ENCODE results near the gene ARHGEF2. TPM values are rescaled to one million over a fixed set of nuclear protein-coding genes. Genes with fewer than 3 reads are reported as not detected.

The ARHGEF2 gene
- total and polyA plus RNA-seq, 2 of the 13 experiments (the other 11 are each of a cell fraction or from before 2014, with no cell fraction given) = 16.1 to 32.1 TPM

DNA sequence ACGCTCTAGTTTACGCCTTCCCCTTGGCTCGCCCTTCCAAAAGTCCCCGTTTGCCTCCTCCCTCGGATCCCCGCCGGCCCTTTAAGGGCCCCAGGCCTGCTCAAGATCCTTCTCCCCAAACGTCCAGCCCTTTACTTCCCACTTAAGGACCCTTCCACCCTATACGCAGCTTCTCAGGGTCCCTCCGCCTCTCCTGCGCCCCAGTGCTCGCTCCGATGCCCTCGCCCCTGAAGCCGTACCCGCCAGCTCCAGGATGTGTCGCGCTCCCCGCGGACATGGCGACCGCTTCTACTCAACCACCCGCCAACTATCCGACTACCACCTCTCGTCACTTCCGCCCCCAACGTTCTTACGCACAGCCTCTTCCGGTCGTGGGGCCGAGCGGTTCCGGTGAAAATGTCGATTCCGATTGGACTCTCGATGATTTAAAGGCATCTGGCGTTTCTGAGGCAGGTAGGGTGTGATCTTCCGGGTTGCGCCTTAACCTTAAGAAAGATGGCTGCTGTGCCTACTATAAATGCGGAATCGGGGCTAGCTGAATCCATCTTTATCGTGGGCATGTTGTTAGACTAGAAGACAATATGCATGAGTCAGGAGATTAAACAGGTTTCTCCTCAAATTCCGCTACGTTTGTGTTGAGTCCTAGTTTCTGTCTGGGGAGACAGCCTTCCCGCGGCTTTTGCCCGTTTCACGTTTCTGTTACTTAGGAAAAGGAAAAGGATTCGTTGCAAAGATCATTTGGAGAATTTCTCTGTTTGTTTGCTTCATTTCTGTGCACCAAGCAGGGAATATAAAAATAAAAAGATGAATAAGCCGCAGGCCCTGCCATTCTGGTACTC is 44.0 kb downstream of the ARHGEF2 start, which contains the start of gene KHDC4 (continued):
- TF ChIP-seq, protein P1, sequence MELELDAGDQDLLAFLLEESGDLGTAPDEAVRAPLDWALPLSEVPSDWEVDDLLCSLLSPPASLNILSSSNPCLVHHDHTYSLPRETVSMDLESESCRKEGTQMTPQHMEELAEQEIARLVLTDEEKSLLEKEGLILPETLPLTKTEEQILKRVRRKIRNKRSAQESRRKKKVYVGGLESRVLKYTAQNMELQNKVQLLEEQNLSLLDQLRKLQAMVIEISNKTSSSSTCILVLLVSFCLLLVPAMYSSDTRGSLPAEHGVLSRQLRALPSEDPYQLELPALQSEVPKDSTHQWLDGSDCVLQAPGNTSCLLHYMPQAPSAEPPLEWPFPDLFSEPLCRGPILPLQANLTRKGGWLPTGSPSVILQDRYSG (CRISPR knock-in tag; IDR thresholded peaks at IDR 0.05) = 0 out of 2 replicates have a peak, but pooled peaks have one; percentile 41
- TF ChIP-seq, protein P2, sequence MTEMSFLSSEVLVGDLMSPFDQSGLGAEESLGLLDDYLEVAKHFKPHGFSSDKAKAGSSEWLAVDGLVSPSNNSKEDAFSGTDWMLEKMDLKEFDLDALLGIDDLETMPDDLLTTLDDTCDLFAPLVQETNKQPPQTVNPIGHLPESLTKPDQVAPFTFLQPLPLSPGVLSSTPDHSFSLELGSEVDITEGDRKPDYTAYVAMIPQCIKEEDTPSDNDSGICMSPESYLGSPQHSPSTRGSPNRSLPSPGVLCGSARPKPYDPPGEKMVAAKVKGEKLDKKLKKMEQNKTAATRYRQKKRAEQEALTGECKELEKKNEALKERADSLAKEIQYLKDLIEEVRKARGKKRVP (CRISPR knock-in tag; IDR thresholded peaks at IDR 0.05) = peak in 1 of 2 experiments; percentile 76; a peak in 2 of 4 replicates
- peak; percentile 38; the same call in 1 of the 2 replicates for TF ChIP-seq TBX2 (CRISPR knock-in tag; IDR thresholded peaks at IDR 0.05; ENCODE audit: borderline replicate concordance)
- no peak for TF ChIP-seq ZUFSP (CRISPR knock-in tag; IDR thresholded peaks at IDR 0.05; ENCODE audit: borderline replicate concordance)
- TF ChIP-seq ZNF546 (CRISPR knock-in tag; conservative IDR thresholded peaks at IDR 0.05) = peak; percentile 89
- TF ChIP-seq ZNF766 (CRISPR knock-in tag; IDR thresholded peaks at IDR 0.05; ENCODE audit: borderline replicate concordance) = peak; percentile 77; the same call in 1 of the 2 replicates
- TF ChIP-seq HNRNPUL1 (IDR thresholded peaks at IDR 0.05; ENCODE audit: low read depth, low read length) = no peak
- peak; percentile 95 to 97 for TF ChIP-seq POLR2A (IDR thresholded peaks at IDR 0.05; ENCODE audit: insufficient read depth in 1 of 2, low read depth in 2 of 2, low read length in 2 of 2)
- no peak for TF ChIP-seq PHB2 (IDR thresholded peaks at IDR 0.05; ENCODE audit: partially characterized antibody)
- TF ChIP-seq PRDM10 (CRISPR knock-in tag; IDR thresholded peaks at IDR 0.05; ENCODE audit: low read depth) = no peak
- TF ChIP-seq ZNF205 (CRISPR knock-in tag; IDR thresholded peaks at IDR 0.05) = no peak; the same call in 1 of the 2 replicates
- TF ChIP-seq ATF6 (CRISPR knock-in tag; conservative IDR thresholded peaks at IDR 0.05) = no peak; the same call in 1 of the 2 replicates
- peak; percentile 40 for TF ChIP-seq MAFF (IDR thresholded peaks at IDR 0.05; ENCODE audit: low read depth, low read length)
- TF ChIP-seq ZNF644 (CRISPR knock-in tag; IDR thresholded peaks at IDR 0.05; ENCODE audit: low read depth) = no peak
- TF ChIP-seq, protein P3, sequence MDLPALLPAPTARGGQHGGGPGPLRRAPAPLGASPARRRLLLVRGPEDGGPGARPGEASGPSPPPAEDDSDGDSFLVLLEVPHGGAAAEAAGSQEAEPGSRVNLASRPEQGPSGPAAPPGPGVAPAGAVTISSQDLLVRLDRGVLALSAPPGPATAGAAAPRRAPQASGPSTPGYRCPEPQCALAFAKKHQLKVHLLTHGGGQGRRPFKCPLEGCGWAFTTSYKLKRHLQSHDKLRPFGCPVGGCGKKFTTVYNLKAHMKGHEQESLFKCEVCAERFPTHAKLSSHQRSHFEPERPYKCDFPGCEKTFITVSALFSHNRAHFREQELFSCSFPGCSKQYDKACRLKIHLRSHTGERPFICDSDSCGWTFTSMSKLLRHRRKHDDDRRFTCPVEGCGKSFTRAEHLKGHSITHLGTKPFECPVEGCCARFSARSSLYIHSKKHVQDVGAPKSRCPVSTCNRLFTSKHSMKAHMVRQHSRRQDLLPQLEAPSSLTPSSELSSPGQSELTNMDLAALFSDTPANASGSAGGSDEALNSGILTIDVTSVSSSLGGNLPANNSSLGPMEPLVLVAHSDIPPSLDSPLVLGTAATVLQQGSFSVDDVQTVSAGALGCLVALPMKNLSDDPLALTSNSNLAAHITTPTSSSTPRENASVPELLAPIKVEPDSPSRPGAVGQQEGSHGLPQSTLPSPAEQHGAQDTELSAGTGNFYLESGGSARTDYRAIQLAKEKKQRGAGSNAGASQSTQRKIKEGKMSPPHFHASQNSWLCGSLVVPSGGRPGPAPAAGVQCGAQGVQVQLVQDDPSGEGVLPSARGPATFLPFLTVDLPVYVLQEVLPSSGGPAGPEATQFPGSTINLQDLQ (CRISPR knock-in tag; IDR thresholded peaks at IDR 0.05) = no peak
- TF ChIP-seq ZNF569 (CRISPR knock-in tag; IDR thresholded peaks at IDR 0.05; ENCODE audit: borderline replicate concordance) = no peak

Measured in HepG2 (cell line).